LNCAP (cell line): ENCODE measurements around the gene DVL2.
A peak's percentile ranks its signal among the peaks of the same experiment; 100 is the strongest.

Experiments used
- CTCF ChIP-seq: fragments of 450-650 bp; IDR thresholded peaks from 2 replicates; pipeline ENCODE4 v1.5.1; 2017; ENCODE audit warnings: mild to moderate bottlenecking

The DVL2 gene

DNA sequence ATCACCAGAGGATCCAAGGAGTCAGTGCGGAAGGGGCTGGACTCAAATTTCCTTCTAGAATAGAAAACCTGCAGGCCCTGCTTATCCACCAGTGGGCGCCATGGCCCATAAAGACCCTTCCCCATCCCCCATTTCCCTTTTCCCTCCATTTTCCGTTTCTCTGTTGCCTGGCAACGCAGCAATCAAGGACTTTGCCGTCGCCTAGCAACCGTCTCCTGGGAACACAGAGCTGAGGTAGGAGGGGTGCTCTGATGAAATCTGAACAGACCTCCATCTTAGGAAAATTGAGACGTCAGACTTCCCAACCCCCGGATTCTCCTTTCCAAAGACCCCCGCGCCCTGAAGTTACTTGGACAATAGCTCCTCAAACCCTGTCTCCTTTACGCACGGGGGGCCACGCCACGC is 20.4 kb downstream of the DVL2 start:
- TF ChIP-seq CTCF: peak; percentile 37; the same call in 1 of the 2 replicates

GRCh38 chr17:7211491-7212273 is 22.6 kb downstream of the DVL2 start:
- no peak for TF ChIP-seq CTCF

DNA sequence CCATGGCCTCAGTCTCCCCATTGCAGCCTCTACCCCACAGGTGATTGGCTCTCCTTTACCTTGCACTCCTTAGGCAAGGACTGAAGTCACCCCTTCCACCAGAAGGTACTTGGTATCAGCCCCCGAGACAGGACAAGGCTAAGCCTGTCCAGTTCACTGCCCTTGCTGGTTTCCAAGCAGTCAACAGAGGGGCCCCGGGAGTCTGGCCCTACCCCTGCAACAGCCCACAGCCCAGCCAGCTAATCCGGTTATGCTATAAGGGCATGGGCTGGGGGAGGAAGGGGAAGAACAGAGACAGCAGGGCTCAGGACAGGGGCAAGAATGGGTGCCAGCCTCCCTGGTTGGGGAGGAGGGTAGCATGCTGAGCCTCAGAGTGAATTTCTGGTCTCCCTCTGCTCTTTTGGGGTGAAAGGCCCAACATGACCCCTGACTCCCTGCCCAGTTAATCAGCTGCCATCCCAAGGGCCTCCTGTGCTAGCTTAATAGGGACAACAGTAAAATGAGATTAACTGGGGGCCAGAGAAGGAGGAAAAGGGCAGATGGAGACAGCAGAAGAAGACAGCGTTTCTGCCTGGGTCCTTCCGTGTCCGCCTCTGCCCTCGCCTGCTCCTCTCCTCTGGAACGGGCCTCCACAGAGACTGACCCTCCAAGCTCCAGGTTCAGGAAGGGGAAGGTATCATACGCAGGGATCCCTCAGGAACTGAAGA is 25.4 kb downstream of the DVL2 start:
- TF ChIP-seq CTCF: no peak

DNA sequence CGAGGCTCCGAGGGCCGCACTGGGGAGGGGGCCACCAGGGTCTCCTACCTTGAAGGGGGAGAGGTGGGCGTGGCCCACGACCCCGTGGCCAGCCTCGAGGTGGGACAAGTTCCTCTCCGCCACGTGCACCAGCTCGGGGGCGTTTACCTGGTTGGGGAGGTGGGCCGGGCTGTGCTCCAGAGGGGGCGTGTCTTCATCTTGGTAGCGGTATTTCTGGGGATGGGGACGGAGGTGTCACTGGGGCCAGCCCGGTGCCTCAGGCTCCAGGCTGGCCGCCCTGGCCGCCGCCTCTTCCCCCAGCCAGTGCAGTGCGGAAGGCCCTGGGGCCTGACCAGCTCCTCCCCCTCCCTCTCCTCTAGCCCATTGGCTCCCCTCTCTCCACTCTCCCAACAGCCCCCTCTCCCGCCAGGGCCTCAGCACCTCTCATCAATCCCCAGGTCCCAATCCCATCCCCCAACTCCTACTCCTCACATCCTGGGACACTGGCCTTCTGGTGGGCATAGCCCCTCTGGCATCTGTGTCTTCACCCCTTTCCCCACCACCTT is 26.2 kb downstream of the DVL2 start:
- TF ChIP-seq CTCF: no peak

- TF ChIP-seq CTCF: no peak
These were observed 27.0 kb downstream of the DVL2 start for GRCh38 chr17:7207120-7208001.

GRCh38 chr17:7205561-7205960 is 28.8 kb downstream of the DVL2 start:
- TF ChIP-seq CTCF: no peak

GRCh38 chr17:7204828-7205461 is 29.4 kb downstream of the DVL2 start:
- no peak for TF ChIP-seq CTCF
